ENCODE data around the gene RDX.

Gene RDX

DNA sequence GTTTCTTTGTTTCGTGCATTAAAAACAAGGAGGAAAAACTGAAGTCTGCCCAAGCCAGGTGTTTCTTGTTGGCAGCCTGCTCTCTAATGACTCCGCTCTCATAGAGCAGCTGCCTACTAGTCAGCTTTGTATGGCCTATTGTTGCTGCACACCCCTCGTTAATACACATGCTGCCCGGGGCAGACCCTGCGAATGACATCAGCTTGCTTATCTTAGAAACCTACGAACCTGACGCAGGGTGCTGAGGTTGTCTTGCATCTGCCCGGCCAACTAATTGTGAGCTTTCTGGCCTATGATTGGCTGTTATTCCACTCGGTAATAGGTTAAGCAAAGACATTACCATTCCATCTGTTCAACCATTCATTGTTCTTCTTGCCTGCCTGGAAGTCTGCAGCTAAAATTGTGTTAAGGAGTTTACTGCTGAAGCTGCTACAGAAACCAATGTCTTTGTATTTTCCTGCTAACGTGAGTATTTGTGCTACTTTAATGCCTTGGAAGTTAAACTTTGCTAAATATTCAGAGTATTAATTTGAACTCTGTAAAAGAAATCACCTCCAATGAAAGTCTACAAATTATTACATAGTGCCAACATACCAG lies 165.7 kb downstream of the RDX start:
- DNase-seq (ENCODE audit: low read depth, low spot score), result peak; percentile 7

DNA sequence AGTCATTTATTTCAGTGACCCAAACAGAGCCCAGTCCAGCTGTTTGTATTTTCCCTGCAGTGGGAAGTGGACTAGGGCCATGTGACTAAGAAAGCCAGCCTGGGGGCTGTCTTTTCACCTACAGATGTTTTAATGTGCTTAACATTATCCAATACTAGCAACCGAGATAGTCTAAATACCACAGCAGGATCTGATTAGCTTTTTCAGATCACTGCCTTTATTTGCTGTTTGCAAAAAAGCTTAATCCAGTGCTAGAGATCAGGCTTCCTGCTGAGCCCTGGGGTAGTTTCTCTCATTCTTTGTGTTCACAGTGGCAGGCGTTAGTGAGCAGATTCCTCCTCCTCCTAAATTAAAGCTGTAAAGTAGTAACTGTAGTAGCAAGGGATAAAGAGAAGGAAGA lies 168.3 kb downstream of the RDX start:
- no peak for DNase-seq (ENCODE audit: low read depth, low spot score)

DNA sequence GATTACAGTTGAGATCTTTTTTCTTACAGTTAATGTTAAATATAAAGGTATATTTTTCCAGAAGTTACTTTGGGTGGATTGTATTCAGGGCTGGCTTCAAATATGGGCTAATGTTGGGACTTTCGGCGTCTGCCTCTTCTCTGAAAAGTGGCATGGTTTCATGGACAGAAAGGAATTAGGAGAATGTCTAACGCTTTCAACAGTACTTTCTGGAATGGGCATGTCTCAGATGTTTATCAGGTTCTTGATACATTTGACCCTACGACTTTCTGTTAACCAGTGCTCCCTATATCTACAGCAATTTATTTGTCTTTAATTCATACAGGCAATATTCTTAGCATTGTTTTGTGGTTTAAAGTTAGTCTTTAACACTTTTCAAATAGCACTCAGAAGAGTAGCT lies 169.5 kb downstream of the RDX start:
- no peak for DNase-seq (ENCODE audit: low read depth, low spot score)

DNA sequence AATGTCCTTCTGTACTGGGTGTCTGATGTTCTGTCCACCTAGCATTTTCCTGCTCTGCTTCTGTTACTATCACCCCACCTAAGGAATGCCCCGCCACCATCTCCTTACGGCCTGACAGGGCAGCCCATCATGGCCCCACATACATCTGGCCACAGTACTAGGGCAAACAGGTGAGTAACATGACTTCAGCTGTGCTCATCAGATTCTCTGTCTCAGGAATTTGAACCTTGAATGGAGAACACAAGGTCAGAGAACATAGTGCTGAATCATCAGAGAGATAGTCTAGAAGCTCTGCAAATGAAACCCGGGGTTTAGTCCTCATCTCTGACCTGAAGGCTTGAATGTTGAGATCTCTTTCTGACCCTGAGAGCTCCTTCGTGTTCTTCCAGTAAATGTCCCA lies 170.8 kb downstream of the RDX start:
- DNase-seq (ENCODE audit: low read depth, low spot score), result no peak
